Ovary (tissue), 9 donors: ENCODE results near the gene STAG2. TPM values are rescaled to one million over a fixed set of nuclear protein-coding genes. Genes with fewer than 3 reads are reported as not detected.
"Not testable (repeated sequence)": the region's sequence is repeated elsewhere in the genome, so short reads cannot be mapped to it uniquely, and the experiment has no call there.

ENCODE experiments used
- DNase-seq, 5 donors: peaks; one replicate each; pipeline ENCODE4 v3.0.0-alpha.2; 2019 to 2020
- H3K27ac ChIP-seq, 2 donors: fragments of 200-600 bp; one replicate each; pipeline versions ENCODE4 v1.5.1 to v1.8.0; 2019 to 2022
- H3K27me3 ChIP-seq: fragments of 200-600 bp; one replicate; pipeline ENCODE4 v1.8.0; 2022
- H3K36me3 ChIP-seq: fragments of 200-600 bp; sonication (generic); one replicate; pipeline ENCODE4 v1.5.1; 2019
- H3K4me1 ChIP-seq: one replicate; pipeline ENCODE4 v1.8.1; 2013; ENCODE audit warnings: mild to moderate bottlenecking, moderate library complexity; ENCODE audit not compliant: insufficient read depth
- H3K4me3 ChIP-seq: fragments of 200-600 bp; sonication (generic); one replicate; pipeline ENCODE4 v1.5.1; 2017
- H3K9me3 ChIP-seq, 2 donors: fragments of 200-600 bp in 1 of 2; sonication (generic) in 1 of 2; one replicate each; pipeline versions ENCODE4 v1.5.1 to v1.8.1; 2013 to 2019; ENCODE audit warnings: mild to moderate bottlenecking in 1 of 2, moderate library complexity in 1 of 2
- CTCF ChIP-seq, 3 donors: fragments of 450-650 bp in 2 of 3; fragments of 200-600 bp in 1 of 3; IDR thresholded peaks; one replicate each; pipeline versions ENCODE4 v1.5.1 to v1.8.0; 2016 to 2022; ENCODE audit warnings: antibody characterized with exemption in 3 of 3, mild to moderate bottlenecking in 1 of 3
- EP300 ChIP-seq: sonication (generic); formaldehyde crosslinking; IDR thresholded peaks from one replicate; pipeline ENCODE4 v1.6.1; 2017; ENCODE audit warnings: antibody characterized with exemption
- POLR2A ChIP-seq: fragments of 450-650 bp; IDR thresholded peaks from one replicate; pipeline ENCODE4 v1.6.1; 2017; ENCODE audit warnings: antibody characterized with exemption, mild to moderate bottlenecking, moderate library complexity
- WGBS, 3 donors: extraction: QIAGEN DNeasy Blood & Tissue Kit in 1 of 3; methylation state at CpG; one replicate each; pipeline versions ENCODE4 v1.1.5 to v1.1.7; 2013 to 2017; 5-methylcytosine and 5-hydroxymethylcytosine counted together
- intact Hi-C, 4 donors: fragments of 100-400 bp; cut with DNase I; formaldehyde crosslinking; loops; one replicate each; pipeline versions ENCODE4 v1.11.0 to v1.15.1; 2022 to 2023
- polyA plus RNA-seq, 2 donors: library from polyadenylated mRNA; stranded (reverse); fragments of 200-250 nt in 1 of 2; fragments of 350-450 nt in 1 of 2; fragmentation: Illumina TruSeq in 1 of 2; extraction: RNeasy Lipid Tissue Mini Kit (QIAGEN cat#74804) in 1 of 2; gene quantifications; one replicate each; pipeline ENCODE4 v1.2.3, GENCODE V29; 2013 to 2014
- total RNA-seq, 7 donors: library from RNA; depleted of rRNA in 2 of 7; stranded (reverse); fragments of >200 nt in 2 of 7; fragmentation: NEBNext Ultra II Directional in 3 of 7; extraction: Animal tissue kit (Norgen Biotek cat#: 25700) in 3 of 7; gene quantifications; one replicate each; pipeline versions ENCODE4 v1.1.0 to v1.2.4, GENCODE V29; 2016 to 2023
- donor health status: DM: no; HTN: no; CAD: no; lungs with moderate emphysema.
- donor health status: DM: no; HTN: no; CAD: no.
- donor health status: Bipolar disorder and iron deficiency.
- donor health status: DM: yes; HTN: yes; CAD: no.
- donor health status: DM: no; HTN: no; CAD: no.
- donor health status: DM: yes; HTN: yes; CAD: no.

The STAG2 gene
- total and polyA plus RNA-seq, 9 donors, result 35.1 to 135 (median 83.1) TPM

- H3K4me1 ChIP-seq, result no peaks in the 10 kb centered on the region
- TF ChIP-seq POLR2A (no peak), CTCF (IDR thresholded peaks at IDR 0.05) (no peak), EP300 (no peak)
- no peak for DNase-seq
- no peaks in the 10 kb centered on the region for H3K9me3 ChIP-seq
- WGBS, 3 donors, result 66 to 79% (median 71%) methylated on average over 1 of the region's 1 CpG
- intact Hi-C loops, result no loop called here
- H3K4me3 ChIP-seq, result no peak overlapping the region
- H3K36me3 ChIP-seq, result no peaks in the 10 kb centered on the region
- no peaks in the 10 kb centered on the region for H3K27me3 ChIP-seq
- H3K27ac ChIP-seq, result no peak overlapping the region
These were observed 69.0 kb downstream of the STAG2 start for GRCh38 chrX:124030520-124030919.

GRCh38 chrX:124033821-124034220 is 72.3 kb downstream of the STAG2 start:
- Histone ChIP-seq H3K9me3 (no peaks in the 10 kb centered on the region), H3K27me3 (no peaks in the 10 kb centered on the region), H3K4me1 (no peaks in the 10 kb centered on the region), H3K27ac (no peak overlapping the region), H3K36me3 (no peaks in the 10 kb centered on the region), H3K4me3 (no peak overlapping the region)
- WGBS, 3 donors, result 88 to 100% (median 97%) methylated on average over 1 of the region's 1 CpG
- DNase-seq, result no peak
- intact Hi-C loops, result no loop called here
- TF ChIP-seq CTCF (IDR thresholded peaks at IDR 0.05) (no peak), EP300 (no peak), POLR2A (no peak)

- TF ChIP-seq EP300 (no peak), CTCF (IDR thresholded peaks at IDR 0.05) (no peak), POLR2A (no peak)
- Histone ChIP-seq H3K27me3 (no peaks in the 10 kb centered on the region), H3K36me3 (no peaks in the 10 kb centered on the region), H3K4me1 (no peaks in the 10 kb centered on the region), H3K27ac (no peak overlapping the region), H3K4me3 (no peak overlapping the region), H3K9me3 (no peaks in the 10 kb centered on the region)
- no peak for DNase-seq
- intact Hi-C loops, result no loop called here
- WGBS, 3 donors, result 89 to 93% (median 90%) methylated on average over 2 of the region's 2 CpGs
These were observed 74.2 kb downstream of the STAG2 start for GRCh38 chrX:124035657-124036056.

GRCh38 chrX:124042042-124042441 is 80.5 kb downstream of the STAG2 start:
- no peak for DNase-seq
- H3K27ac ChIP-seq, result no peak overlapping the region
- H3K36me3 ChIP-seq, result no peaks in the 10 kb centered on the region
- WGBS, 3 donors, result 50 to 60% (median 51%) methylated on average over 1 of the region's 1 CpG
- H3K9me3 ChIP-seq, result no peaks in the 10 kb centered on the region
- H3K4me1 ChIP-seq, result no peaks in the 10 kb centered on the region
- TF ChIP-seq EP300, result no peak
- intact Hi-C loops, result no loop called here
- H3K4me3 ChIP-seq, result no peak overlapping the region
- no peaks in the 10 kb centered on the region for H3K27me3 ChIP-seq

- H3K36me3 ChIP-seq, result no peaks in the 10 kb centered on the region
- H3K27ac ChIP-seq, result no peak overlapping the region
- no peak overlapping the region for H3K4me3 ChIP-seq
- 65 to 70% (median 66%) methylated on average over 4 of the region's 4 CpGs for WGBS, 3 donors
- H3K9me3 ChIP-seq, result no peaks in the 10 kb centered on the region
- H3K4me1 ChIP-seq, result no peaks in the 10 kb centered on the region
- TF ChIP-seq CTCF (IDR thresholded peaks at IDR 0.05), result no peak
- TF ChIP-seq POLR2A, result no peak
- TF ChIP-seq EP300, result no peak
- H3K27me3 ChIP-seq, result no peaks in the 10 kb centered on the region
- DNase-seq, result no peak
- intact Hi-C loops, result no loop called here
These were observed 83.6 kb downstream of the STAG2 start for GRCh38 chrX:124045109-124045508.

GRCh38 chrX:124084417-124084816 is 122.9 kb downstream of the STAG2 start:
- H3K9me3 ChIP-seq, intact Hi-C loops, DNase-seq, H3K4me1 ChIP-seq, H3K27ac ChIP-seq, H3K4me3 ChIP-seq, H3K36me3 ChIP-seq, H3K27me3 ChIP-seq: not testable (repeated sequence)
- 61 to 72% (median 64%) methylated on average over 6 of the region's 6 CpGs for WGBS, 3 donors
